ENCODE data around the gene NFIC. TPM values are rescaled to one million over a fixed set of nuclear protein-coding genes. Genes with fewer than 3 reads are reported as not detected.

The NFIC gene
- total and polyA plus RNA-seq, 10 of the 15 experiments (the other 5 are each of a cell fraction or from before 2014, with no cell fraction given): 0.71 to 53.5 (median 10.2) TPM

DNA sequence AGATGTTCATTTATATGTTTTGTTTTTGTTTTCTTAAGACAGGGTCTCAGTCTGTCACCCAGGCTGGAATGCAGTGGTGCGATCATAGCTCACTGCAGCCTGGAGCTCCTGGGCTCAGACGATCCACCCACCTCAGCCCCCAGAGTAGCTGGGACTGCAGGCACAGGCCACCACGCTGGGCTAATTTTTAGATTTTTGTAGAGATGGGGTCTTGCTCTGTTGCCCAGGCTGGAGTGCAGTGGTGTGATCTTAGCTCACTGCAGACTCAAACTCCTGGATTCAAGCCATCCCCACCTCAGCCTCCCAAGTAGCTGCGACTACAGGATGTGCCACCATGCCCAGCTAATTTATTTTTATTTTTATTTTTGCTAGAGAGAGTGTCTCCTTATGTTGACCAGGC lies 45.7 kb downstream of the NFIC start:
- POLR2A ChIA-PET: no interaction called here
- WGBS (ENCODE audit: insufficient coverage, insufficient replicate concordance, low lambda C conversion rate, missing lambda C conversion rate): 78% methylated on average over 4 of the region's 4 CpGs
- H3K79me2 ChIP-seq (ENCODE audit: control insufficient read depth, insufficient read depth, low read length): no peaks in the 10 kb centered on the region; the same call in none of the 2 replicates
- TF ChIP-seq JUND (IDR thresholded peaks at IDR 0.05; ENCODE audit: low read depth, low read length) (no peak), HDGF (IDR thresholded peaks at IDR 0.05) (no peak), RAD21 (IDR thresholded peaks at IDR 0.05; ENCODE audit: insufficient read depth, low read depth, low read length) (no peak), PAX8 (IDR thresholded peaks at IDR 0.05) (no peak), YBX1 (IDR thresholded peaks at IDR 0.05) (no peak), ZNF384 (IDR thresholded peaks at IDR 0.05; ENCODE audit: borderline replicate concordance, low read depth, low read length) (no peak), NR2F1 (conservative IDR thresholded peaks at IDR 0.05) (no peak), MXI1 (IDR thresholded peaks at IDR 0.05; ENCODE audit: low read depth, low read length) (no peak), YY1 (IDR thresholded peaks at IDR 0.05; ENCODE audit: low read depth, low read length) (no peak), NRF1 (conservative IDR thresholded peaks at IDR 0.05; ENCODE audit: low read depth, low read length) (no peak)
- TF ChIP-seq, protein P1, sequence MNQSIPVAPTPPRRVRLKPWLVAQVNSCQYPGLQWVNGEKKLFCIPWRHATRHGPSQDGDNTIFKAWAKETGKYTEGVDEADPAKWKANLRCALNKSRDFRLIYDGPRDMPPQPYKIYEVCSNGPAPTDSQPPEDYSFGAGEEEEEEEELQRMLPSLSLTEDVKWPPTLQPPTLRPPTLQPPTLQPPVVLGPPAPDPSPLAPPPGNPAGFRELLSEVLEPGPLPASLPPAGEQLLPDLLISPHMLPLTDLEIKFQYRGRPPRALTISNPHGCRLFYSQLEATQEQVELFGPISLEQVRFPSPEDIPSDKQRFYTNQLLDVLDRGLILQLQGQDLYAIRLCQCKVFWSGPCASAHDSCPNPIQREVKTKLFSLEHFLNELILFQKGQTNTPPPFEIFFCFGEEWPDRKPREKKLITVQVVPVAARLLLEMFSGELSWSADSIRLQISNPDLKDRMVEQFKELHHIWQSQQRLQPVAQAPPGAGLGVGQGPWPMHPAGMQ (IDR thresholded peaks at IDR 0.05; ENCODE audit: borderline replicate concordance): no peak
- TF ChIP-seq, protein P2, sequence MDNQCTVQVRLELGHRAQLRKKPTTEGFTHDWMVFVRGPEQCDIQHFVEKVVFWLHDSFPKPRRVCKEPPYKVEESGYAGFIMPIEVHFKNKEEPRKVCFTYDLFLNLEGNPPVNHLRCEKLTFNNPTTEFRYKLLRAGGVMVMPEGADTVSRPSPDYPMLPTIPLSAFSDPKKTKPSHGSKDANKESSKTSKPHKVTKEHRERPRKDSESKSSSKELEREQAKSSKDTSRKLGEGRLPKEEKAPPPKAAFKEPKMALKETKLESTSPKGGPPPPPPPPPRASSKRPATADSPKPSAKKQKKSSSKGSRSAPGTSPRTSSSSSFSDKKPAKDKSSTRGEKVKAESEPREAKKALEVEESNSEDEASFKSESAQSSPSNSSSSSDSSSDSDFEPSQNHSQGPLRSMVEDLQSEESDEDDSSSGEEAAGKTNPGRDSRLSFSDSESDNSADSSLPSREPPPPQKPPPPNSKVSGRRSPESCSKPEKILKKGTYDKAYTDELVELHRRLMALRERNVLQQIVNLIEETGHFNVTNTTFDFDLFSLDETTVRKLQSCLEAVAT (IDR thresholded peaks at IDR 0.05): no peak
- TF ChIP-seq, protein P3, sequence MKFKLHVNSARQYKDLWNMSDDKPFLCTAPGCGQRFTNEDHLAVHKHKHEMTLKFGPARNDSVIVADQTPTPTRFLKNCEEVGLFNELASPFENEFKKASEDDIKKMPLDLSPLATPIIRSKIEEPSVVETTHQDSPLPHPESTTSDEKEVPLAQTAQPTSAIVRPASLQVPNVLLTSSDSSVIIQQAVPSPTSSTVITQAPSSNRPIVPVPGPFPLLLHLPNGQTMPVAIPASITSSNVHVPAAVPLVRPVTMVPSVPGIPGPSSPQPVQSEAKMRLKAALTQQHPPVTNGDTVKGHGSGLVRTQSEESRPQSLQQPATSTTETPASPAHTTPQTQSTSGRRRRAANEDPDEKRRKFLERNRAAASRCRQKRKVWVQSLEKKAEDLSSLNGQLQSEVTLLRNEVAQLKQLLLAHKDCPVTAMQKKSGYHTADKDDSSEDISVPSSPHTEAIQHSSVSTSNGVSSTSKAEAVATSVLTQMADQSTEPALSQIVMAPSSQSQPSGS (IDR thresholded peaks at IDR 0.05; ENCODE audit: low read length): no peak
- TF ChIP-seq, protein P4, sequence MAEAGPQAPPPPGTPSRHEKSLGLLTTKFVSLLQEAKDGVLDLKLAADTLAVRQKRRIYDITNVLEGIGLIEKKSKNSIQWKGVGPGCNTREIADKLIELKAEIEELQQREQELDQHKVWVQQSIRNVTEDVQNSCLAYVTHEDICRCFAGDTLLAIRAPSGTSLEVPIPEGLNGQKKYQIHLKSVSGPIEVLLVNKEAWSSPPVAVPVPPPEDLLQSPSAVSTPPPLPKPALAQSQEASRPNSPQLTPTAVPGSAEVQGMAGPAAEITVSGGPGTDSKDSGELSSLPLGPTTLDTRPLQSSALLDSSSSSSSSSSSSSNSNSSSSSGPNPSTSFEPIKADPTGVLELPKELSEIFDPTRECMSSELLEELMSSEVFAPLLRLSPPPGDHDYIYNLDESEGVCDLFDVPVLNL (IDR thresholded peaks at IDR 0.05; ENCODE audit: low read depth, low read length): no peak
- TF ChIP-seq, protein P5, sequence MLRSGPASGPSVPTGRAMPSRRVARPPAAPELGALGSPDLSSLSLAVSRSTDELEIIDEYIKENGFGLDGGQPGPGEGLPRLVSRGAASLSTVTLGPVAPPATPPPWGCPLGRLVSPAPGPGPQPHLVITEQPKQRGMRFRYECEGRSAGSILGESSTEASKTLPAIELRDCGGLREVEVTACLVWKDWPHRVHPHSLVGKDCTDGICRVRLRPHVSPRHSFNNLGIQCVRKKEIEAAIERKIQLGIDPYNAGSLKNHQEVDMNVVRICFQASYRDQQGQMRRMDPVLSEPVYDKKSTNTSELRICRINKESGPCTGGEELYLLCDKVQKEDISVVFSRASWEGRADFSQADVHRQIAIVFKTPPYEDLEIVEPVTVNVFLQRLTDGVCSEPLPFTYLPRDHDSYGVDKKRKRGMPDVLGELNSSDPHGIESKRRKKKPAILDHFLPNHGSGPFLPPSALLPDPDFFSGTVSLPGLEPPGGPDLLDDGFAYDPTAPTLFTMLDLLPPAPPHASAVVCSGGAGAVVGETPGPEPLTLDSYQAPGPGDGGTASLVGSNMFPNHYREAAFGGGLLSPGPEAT (IDR thresholded peaks at IDR 0.05; ENCODE audit: low read depth): no peak

More for the DNA sequence above, 45.7 kb downstream of the NFIC start:
- Histone ChIP-seq H3K9me3 (replicated peaks; ENCODE audit: control insufficient read depth, insufficient read depth, low read length) (no peaks in the 10 kb centered on the region), H3K4me2 (ENCODE audit: control insufficient read depth, insufficient read depth) (no peak overlapping the region), H2AFZ (ENCODE audit: control insufficient read depth, low read depth, low read length) (no peak overlapping the region), H3K27me3 (replicated peaks in 1 of 2; ENCODE audit: control insufficient read depth in 2 of 2, insufficient read depth in 2 of 2, low read length in 1 of 2) (no peaks in the 10 kb centered on the region), H3K4me1 (ENCODE audit: control insufficient read depth, insufficient read depth, low read length) (no peaks in the 10 kb centered on the region), H3K9ac (ENCODE audit: control insufficient read depth, insufficient read depth, low read length) (no peak overlapping the region), H3K27ac (ENCODE audit: control insufficient read depth, insufficient read depth) (no peak overlapping the region), H3K4me3 (no peak overlapping the region), H3K36me3 (ENCODE audit: control insufficient read depth in 2 of 2, insufficient read depth in 2 of 2, low read length in 1 of 2) (peaks cover 9 to 12% of the 10 kb centered on the region in 2 experiments), H4K20me1 (ENCODE audit: control insufficient read depth, insufficient read depth) (no peaks in the 10 kb centered on the region)
- CTCF ChIA-PET: no interaction called here
- no peak for ATAC-seq
- intact Hi-C loops (cut with micrococcal nuclease; ENCODE audit: unreplicated experiment) (no loop called here), in situ Hi-C loops (cut with MboI) (no loop called here)
- RAD21 ChIA-PET (ENCODE audit: unreplicated experiment): no interaction called here
- no peak for FAIRE-seq
- no peak for DNase-seq (ENCODE audit: low read depth, low spot score)
- SMC1A ChIA-PET (ENCODE audit: uncharacterized antibody, unreplicated experiment): no interaction called here
- BruUV-seq (replicated peaks): no TSS peak
